ENCODE measurements around the gene CORO1C.
"Not testable (repeated sequence)": the region's sequence is repeated elsewhere in the genome, so short reads cannot be mapped to it uniquely, and the experiment has no call there.

CORO1C gene

GRCh38 chr12:108773798-108774788 lies 42.8 kb upstream of the CORO1C start:
- Histone ChIP-seq H3K79me2 (ENCODE audit: control insufficient read depth, insufficient read depth, low read length, poor library complexity) (no peaks in the 10 kb centered on the region), H3K4me1 (ENCODE audit: control insufficient read depth in 1 of 2, insufficient read depth in 2 of 2, low read length in 2 of 2) (peaks cover 3% of the 10 kb centered on the region in 2 experiments), H3K4me3 (ENCODE audit: low read depth, low read length) (no peak overlapping the region), H3K18ac (ENCODE audit: low read length) (no peak overlapping the region), H3K4ac (ENCODE audit: low read depth, low read length) (no peak overlapping the region), H3K23ac (ENCODE audit: low read length) (no peak overlapping the region), H3K27me3 (ENCODE audit: insufficient read depth, low read length) (no peaks in the 10 kb centered on the region), H3K9me3 (ENCODE audit: insufficient read depth, low read depth, low read length) (peaks cover 3% of the 10 kb centered on the region), H2AFZ (ENCODE audit: insufficient read depth, low read length, poor library complexity) (no peak overlapping the region), H3K9ac (ENCODE audit: low read length) (no peak overlapping the region), H2AK5ac (ENCODE audit: low read length) (no peak overlapping the region), H3K79me1 (ENCODE audit: low read length) (no peaks in the 10 kb centered on the region), H3K14ac (ENCODE audit: low read length) (no peak overlapping the region), H3K36me3 (ENCODE audit: control insufficient read depth in 1 of 2, insufficient read depth in 2 of 2, low read length in 2 of 2) (no peaks in the 10 kb centered on the region), H2BK5ac (ENCODE audit: low read depth, low read length, poor library complexity) (no peak overlapping the region), H2BK12ac (ENCODE audit: low read length) (no peak overlapping the region), H3K27ac (ENCODE audit: low read depth, low read length) (no peak overlapping the region), H4K12ac (ENCODE audit: low read depth, low read length) (no peak overlapping the region), H2BK120ac (ENCODE audit: insufficient read depth, low read length, poor library complexity) (no peak overlapping the region), H4K8ac (ENCODE audit: low read depth, low read length) (no peak overlapping the region), H4K91ac (ENCODE audit: low read depth, low read length) (no peak overlapping the region), H3K4me2 (ENCODE audit: low read length) (no peak overlapping the region)
- peak; percentile 66 to 72 for DNase-seq
- no CpG with 5 or more reads among the region's 23 CpGs for WGBS (ENCODE audit: extremely low coverage, insufficient coverage, insufficient read length)

DNA sequence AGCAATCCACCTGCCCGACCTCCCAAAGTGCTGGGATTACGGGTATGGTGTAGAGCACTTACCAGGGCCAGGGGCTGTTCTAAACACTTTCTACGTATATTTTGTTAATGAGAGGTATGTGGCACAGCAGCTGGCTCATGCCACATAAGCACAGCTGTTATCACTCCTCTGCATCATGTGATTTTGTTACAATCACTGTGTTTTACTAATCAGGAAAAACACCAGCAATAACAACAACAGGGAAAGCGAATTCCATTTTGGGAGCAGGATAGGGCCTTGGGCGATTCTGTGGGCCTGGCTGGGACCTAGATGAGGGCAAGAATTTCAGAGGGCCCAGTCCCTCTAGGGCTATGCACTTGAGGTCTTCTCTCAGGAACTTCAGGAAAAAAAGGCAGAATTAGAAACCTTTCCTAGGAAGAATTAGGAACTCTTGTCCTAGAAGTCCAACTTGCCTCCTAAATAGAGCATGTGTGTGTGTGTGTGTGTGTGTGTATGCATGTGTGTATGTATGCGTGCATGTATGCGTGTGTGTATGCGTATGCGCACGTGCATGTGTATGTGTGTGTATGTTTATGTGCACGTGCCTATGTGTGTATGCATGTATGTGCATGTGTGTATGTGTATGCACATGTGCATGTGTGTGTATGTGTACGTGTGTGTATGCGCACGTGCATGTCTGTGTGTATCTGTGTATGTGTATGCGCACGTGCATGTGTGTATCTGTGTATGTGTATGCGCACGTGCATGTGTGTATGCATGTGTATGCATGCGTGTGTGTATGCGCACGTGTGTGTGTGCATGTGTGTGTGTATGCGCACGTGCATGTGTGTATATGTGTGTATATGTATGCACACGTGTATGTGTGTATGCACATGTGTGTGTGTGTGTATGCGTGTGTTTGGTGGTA lies 41.8 kb upstream of the CORO1C start:
- H3K79me2 ChIP-seq (ENCODE audit: control insufficient read depth, insufficient read depth, low read length, poor library complexity), result no peaks in the 10 kb centered on the region
- peaks cover 4% of the 10 kb centered on the region for H3K79me1 ChIP-seq (ENCODE audit: low read length)
- H3K4me2 ChIP-seq (ENCODE audit: low read length), result no peak overlapping the region
- no peak overlapping the region for H2AFZ ChIP-seq (ENCODE audit: insufficient read depth, low read length, poor library complexity)
- whole genome bisulfite sequencing (ENCODE audit: extremely low coverage, insufficient coverage, insufficient read length), result no CpG with 5 or more reads among the region's 25 CpGs
- no peaks in the 10 kb centered on the region for H3K27me3 ChIP-seq (ENCODE audit: insufficient read depth, low read length)
- no peak overlapping the region for H4K91ac ChIP-seq (ENCODE audit: low read depth, low read length)
- H3K9me3 ChIP-seq (ENCODE audit: insufficient read depth, low read depth, low read length), result peaks cover 3% of the 10 kb centered on the region
- peaks cover 9 to 12% of the 10 kb centered on the region in 2 experiments for H3K4me1 ChIP-seq (ENCODE audit: control insufficient read depth in 1 of 2, insufficient read depth in 2 of 2, low read length in 2 of 2)
- peak; percentile 68 to 88 for DNase-seq
- no peak overlapping the region for H2BK12ac ChIP-seq (ENCODE audit: low read length)
- no peak overlapping the region for H3K14ac ChIP-seq (ENCODE audit: low read length)
- H2AK5ac ChIP-seq (ENCODE audit: low read length), result no peak overlapping the region
- H4K8ac ChIP-seq (ENCODE audit: low read depth, low read length), result no peak overlapping the region
- H3K4me3 ChIP-seq (ENCODE audit: low read depth, low read length), result no peak overlapping the region
- H3K9ac ChIP-seq (ENCODE audit: low read length), result no peak overlapping the region
- no peak overlapping the region for H3K4ac ChIP-seq (ENCODE audit: low read depth, low read length)
- no peak overlapping the region for H3K23ac ChIP-seq (ENCODE audit: low read length)
- no peak overlapping the region for H3K27ac ChIP-seq (ENCODE audit: low read depth, low read length)
- H3K36me3 ChIP-seq (ENCODE audit: control insufficient read depth in 1 of 2, insufficient read depth in 2 of 2, low read length in 2 of 2), result no peaks in the 10 kb centered on the region
- H2BK5ac ChIP-seq (ENCODE audit: low read depth, low read length, poor library complexity), result no peak overlapping the region
- no peak overlapping the region for H3K18ac ChIP-seq (ENCODE audit: low read length)
- H2BK120ac ChIP-seq (ENCODE audit: insufficient read depth, low read length, poor library complexity), result no peak overlapping the region
- no peak overlapping the region for H4K12ac ChIP-seq (ENCODE audit: low read depth, low read length)

- Histone ChIP-seq H3K9me3 (ENCODE audit: insufficient read depth, low read depth, low read length) (peaks cover 3% of the 10 kb centered on the region), H2BK5ac (ENCODE audit: low read depth, low read length, poor library complexity) (no peak overlapping the region), H4K12ac (ENCODE audit: low read depth, low read length) (no peak overlapping the region), H3K4me2 (ENCODE audit: low read length) (no peak overlapping the region), H3K4ac (ENCODE audit: low read depth, low read length) (no peak overlapping the region), H4K91ac (ENCODE audit: low read depth, low read length) (no peak overlapping the region), H2AK5ac (ENCODE audit: low read length) (no peak overlapping the region), H2BK120ac (ENCODE audit: insufficient read depth, low read length, poor library complexity) (no peak overlapping the region), H4K8ac (ENCODE audit: low read depth, low read length) (no peak overlapping the region), H3K4me1 (ENCODE audit: control insufficient read depth in 1 of 2, insufficient read depth in 2 of 2, low read length in 2 of 2) (peaks cover 9 to 12% of the 10 kb centered on the region in 2 experiments), H3K14ac (ENCODE audit: low read length) (no peak overlapping the region), H3K79me2 (ENCODE audit: control insufficient read depth, insufficient read depth, low read length, poor library complexity) (no peaks in the 10 kb centered on the region), H2AFZ (ENCODE audit: insufficient read depth, low read length, poor library complexity) (no peak overlapping the region), H3K36me3 (ENCODE audit: control insufficient read depth in 1 of 2, insufficient read depth in 2 of 2, low read length in 2 of 2) (no peaks in the 10 kb centered on the region), H3K27me3 (ENCODE audit: insufficient read depth, low read length) (no peaks in the 10 kb centered on the region), H3K79me1 (ENCODE audit: low read length) (peaks cover 4% of the 10 kb centered on the region), H3K9ac (ENCODE audit: low read length) (no peak overlapping the region), H3K18ac (ENCODE audit: low read length) (no peak overlapping the region), H3K23ac (ENCODE audit: low read length) (no peak overlapping the region), H3K27ac (ENCODE audit: low read depth, low read length) (no peak overlapping the region), H3K4me3 (ENCODE audit: low read depth, low read length) (no peak overlapping the region), H2BK12ac (ENCODE audit: low read length) (no peak overlapping the region)
- peak; percentile 64 to 65 for DNase-seq
- no CpG with 5 or more reads among the region's 2 CpGs for WGBS (ENCODE audit: extremely low coverage, insufficient coverage, insufficient read length)
Measured at GRCh38 chr12:108772247-108772646, 40.9 kb upstream of the CORO1C start.

GRCh38 chr12:108771835-108772234 lies 40.5 kb upstream of the CORO1C start:
- H4K12ac ChIP-seq (ENCODE audit: low read depth, low read length); H3K18ac ChIP-seq (ENCODE audit: low read length); H2BK12ac ChIP-seq (ENCODE audit: low read length); H3K27ac ChIP-seq (ENCODE audit: low read depth, low read length); H2AFZ ChIP-seq (ENCODE audit: insufficient read depth, low read length, poor library complexity); H3K79me1 ChIP-seq (ENCODE audit: low read length); H3K4me3 ChIP-seq (ENCODE audit: low read depth, low read length); H3K23ac ChIP-seq (ENCODE audit: low read length); H2BK120ac ChIP-seq (ENCODE audit: insufficient read depth, low read length, poor library complexity); DNase-seq; H3K9ac ChIP-seq (ENCODE audit: low read length); H2AK5ac ChIP-seq (ENCODE audit: low read length); H2BK5ac ChIP-seq (ENCODE audit: low read depth, low read length, poor library complexity); H3K4me2 ChIP-seq (ENCODE audit: low read length); H4K8ac ChIP-seq (ENCODE audit: low read depth, low read length); H3K36me3 ChIP-seq (ENCODE audit: control insufficient read depth in 1 of 2, insufficient read depth in 2 of 2, low read length in 2 of 2); H3K9me3 ChIP-seq (ENCODE audit: insufficient read depth, low read depth, low read length); H3K79me2 ChIP-seq (ENCODE audit: control insufficient read depth, insufficient read depth, low read length, poor library complexity); H3K4ac ChIP-seq (ENCODE audit: low read depth, low read length); H3K27me3 ChIP-seq (ENCODE audit: insufficient read depth, low read length); H4K91ac ChIP-seq (ENCODE audit: low read depth, low read length); H3K14ac ChIP-seq (ENCODE audit: low read length): not testable (repeated sequence)
- WGBS (ENCODE audit: extremely low coverage, insufficient coverage, insufficient read length), result no CpG with 5 or more reads among the region's 9 CpGs
- peaks cover 9 to 12% of the 10 kb centered on the region in 2 experiments for H3K4me1 ChIP-seq (ENCODE audit: control insufficient read depth in 1 of 2, insufficient read depth in 2 of 2, low read length in 2 of 2)
